GM08714 (cell line): ENCODE data around the gene SCO1.
"Not testable (repeated sequence)": the region's sequence is repeated elsewhere in the genome, so short reads cannot be mapped to it uniquely, and the experiment has no call there.

Experiments used
- H3K4me3 ChIP-seq: fragments of 200-500 bp; sonication (Bioruptor generic); 2 replicates; pipeline ENCODE4 v1.5.1; 2014; ENCODE audit warnings: mild to moderate bottlenecking, low read length, inconsistent platforms
- ZNF274 ChIP-seq: IDR thresholded peaks from 2 replicates; pipeline ENCODE4 v1.6.1; 2012; ENCODE audit warnings: mild to moderate bottlenecking, low read depth, low read length

SCO1 gene

DNA sequence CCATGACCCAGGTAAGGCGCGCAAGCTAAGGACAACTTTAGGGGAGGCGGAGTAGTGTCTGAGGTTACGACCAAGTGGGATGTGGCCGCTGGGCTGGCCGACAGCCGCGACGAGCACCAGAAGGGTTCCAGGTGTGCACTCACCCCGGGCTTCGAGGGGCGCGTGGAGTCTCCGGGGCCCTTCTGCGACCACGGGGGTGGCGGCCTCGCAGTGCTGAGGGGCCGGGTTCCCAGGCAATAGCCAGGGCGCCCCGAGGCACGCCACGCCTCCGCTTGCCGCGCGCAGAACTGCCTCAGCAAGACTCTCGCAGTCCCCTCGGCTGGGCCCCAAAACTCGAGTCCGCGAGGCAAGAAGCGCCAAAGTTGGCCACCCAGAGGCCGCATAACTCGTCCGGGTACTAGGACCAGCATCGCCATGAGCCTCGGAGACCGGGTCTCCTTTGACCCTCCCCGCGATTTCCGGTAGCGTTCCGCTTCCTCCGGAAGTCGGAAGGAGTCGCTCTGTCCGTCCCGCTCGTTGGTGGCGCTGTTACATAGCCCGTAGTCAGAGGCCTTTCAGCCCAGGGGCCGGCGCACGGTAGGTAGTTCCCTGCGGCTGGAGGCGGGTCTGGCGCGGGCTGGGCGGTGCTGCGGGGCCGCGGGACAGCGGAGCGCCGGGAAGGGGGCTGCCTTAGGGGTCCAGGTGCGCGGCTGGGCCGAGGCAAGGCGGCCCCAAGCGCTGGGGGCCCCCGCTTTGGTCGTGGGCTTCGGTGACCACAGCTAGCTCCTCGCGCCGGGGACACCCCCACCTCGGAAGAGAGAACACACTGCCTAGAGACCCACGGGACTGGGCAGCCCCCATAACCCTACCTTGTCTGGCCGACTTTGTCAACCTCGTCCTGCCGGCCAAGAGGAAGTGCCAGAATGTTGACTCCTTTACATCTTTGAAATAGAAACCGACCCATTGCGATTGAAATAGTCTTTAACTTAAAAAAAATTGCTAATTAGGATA, at the start of gene SCO1, which contains the start of gene ADPRM:
Gene SCO1, minus strand, starts transcription at position 442 of the 990 bp plus-strand sequence. Its CDS starts 26 bp downstream, at position 416.
Gene ADPRM, plus strand, starts transcription at position 503 of the 990 bp plus-strand sequence. CDS start 7,333 bp downstream, outside the sequence.
- TF ChIP-seq ZNF274 = no peak
- peak within 1 kb of the TSS; percentile 94 for H3K4me3 ChIP-seq

DNA sequence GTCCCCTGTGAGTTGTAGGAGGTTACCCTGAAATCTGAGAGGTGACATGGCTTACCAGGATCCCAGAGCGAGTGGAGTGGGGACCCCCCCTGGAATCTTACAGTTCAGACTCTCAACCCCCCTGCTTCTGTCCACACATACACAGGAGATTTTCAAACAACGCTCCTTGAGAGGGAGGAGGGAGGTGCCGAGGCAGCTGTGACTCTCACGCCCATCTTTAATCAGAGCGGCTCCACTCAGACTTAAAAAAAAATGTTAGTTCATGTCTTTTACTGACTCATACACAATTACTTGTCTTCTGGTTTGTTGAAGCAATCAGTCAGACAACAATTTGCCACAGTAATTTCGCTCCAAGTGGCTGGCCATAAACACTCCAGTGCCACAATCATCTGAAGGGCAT, 47.9 kb upstream of the SCO1 start:
- no peak overlapping the region for H3K4me3 ChIP-seq
- no peak for TF ChIP-seq ZNF274

DNA sequence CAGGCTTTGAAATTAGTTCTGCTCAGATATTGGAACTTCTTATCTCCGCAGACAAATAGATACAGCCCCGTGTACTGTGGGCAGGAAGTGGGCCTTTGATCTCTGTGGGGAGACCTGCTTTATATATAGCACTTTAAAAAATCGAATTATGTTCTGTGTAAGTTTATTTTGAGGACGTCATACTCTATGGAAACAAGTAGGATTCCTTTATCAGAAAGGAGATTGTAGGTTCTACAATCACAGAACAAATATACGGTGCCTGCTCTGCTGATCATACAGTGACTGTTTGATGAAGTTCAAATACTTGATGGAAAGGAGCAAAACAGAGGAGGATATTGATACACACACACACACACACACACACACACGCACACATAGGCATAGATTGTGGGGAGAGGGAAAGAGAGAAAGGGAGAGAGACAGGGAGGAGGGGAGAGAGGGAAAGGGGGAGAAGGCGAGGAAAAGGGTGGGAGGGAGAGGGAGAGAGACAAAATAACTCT, 47.2 kb upstream of the SCO1 start:
- no peak for TF ChIP-seq ZNF274
- no peak overlapping the region for H3K4me3 ChIP-seq

DNA sequence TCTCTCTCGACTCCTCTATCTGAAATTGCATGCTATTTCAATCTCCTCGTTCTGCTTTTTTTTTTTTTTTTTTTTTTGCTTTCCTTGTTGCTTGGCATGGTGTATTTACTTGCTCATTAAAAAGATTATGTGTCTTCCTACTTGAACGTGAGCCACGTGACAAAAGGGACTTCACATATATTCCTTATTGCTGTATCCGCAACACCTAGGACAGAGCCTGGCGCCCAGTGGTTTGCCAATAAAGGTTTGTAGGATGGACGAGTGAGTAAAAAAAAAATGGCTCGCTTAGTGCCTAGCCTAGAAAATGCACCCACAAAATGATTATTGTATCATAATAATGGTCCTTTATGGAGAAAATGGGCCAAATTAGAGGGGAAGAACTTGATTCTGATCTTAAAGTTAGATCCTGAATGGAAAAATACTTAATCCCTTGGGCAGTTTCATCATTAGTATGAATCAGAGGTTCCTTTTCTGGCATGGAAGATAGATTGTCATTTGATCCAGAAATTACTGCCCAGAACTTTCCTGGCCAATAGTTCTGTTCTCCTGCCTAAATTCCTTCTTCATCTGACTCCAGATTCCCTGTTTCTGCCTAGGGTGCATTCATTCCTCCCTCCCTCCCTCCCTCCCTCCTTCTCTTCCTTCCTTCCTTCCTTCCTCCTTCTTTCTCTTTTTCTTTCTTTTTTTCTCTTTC, 46.1 kb upstream of the SCO1 start:
- no peak for TF ChIP-seq ZNF274
- H3K4me3 ChIP-seq = no peak overlapping the region

DNA sequence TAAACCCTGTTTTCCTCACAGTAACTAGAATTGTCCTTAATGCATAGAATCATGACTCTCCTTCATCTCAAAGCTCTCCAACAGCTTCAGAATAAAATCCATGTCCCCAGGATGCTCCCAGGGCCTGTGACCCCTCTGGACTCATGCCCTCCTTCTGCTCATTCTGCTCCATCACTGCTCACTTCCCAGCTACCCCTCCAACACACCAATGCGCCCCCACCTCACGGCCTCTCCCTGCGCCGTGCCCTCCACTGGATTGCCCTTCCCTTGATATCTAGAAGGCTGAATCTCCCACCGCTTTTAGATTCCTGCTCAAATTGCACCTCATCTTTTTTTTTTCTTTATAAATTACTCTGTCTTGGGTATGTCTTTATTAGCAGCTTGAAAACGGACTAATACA, 45.1 kb upstream of the SCO1 start:
- no peak for TF ChIP-seq ZNF274

DNA sequence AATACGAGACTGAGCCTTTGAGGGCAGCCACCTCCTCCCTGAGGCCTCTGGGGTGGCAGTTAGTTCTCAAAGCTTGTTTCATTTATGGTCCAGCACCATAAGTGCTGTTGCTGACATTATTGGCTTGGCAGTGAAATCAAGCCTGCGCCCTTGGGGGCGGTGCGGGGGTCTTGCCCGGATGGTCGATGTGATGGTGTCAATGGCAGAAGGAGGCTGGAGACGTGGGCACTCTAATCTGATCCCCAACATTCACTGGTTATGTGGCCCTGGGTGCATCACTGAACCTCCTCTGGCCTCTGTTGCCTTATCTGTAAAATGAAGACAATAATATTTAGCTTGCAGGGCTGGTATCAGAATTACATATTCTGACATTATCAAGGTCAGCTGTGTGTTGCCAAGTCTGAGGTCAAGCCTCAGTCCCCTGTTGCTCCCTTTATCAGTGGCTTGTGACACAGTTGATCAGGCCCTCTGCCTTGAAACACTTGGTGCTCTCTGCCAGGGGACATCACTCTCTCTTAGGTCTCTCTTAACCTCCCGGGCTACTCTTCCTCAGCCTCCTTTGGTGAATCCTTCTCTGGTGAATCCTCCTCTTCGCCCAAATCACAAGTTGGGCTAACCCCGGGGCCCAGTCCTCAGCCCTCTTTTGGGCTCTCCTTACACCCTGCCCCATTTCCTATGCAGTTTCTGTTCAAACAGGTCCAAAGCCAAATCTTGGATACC, 44.2 kb upstream of the SCO1 start:
- TF ChIP-seq ZNF274 = no peak
- H3K4me3 ChIP-seq = no peak overlapping the region

More for the DNA sequence above, 45.1 kb upstream of the SCO1 start:
- H3K4me3 ChIP-seq = no peak overlapping the region

DNA sequence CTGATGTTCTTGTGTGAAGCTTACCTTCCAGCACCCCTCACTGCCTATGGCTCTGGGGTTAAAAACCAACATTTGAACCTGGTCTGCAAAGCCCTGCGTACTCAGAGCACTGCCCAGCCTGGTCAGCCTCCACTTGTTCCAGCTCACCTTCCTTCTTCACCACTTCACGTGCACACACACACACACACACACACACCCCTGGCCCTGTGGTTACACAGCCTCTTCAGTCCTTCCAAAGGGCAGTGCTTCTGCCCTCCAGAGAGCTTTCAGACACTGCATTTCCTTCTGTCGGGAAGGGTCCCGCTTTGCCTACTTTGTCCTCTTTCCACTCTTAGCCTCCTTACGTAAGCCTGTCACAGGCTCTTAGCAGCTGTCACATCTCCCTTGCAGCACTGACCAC, 42.1 kb upstream of the SCO1 start:
- no peak overlapping the region for H3K4me3 ChIP-seq
- TF ChIP-seq ZNF274 = no peak

DNA sequence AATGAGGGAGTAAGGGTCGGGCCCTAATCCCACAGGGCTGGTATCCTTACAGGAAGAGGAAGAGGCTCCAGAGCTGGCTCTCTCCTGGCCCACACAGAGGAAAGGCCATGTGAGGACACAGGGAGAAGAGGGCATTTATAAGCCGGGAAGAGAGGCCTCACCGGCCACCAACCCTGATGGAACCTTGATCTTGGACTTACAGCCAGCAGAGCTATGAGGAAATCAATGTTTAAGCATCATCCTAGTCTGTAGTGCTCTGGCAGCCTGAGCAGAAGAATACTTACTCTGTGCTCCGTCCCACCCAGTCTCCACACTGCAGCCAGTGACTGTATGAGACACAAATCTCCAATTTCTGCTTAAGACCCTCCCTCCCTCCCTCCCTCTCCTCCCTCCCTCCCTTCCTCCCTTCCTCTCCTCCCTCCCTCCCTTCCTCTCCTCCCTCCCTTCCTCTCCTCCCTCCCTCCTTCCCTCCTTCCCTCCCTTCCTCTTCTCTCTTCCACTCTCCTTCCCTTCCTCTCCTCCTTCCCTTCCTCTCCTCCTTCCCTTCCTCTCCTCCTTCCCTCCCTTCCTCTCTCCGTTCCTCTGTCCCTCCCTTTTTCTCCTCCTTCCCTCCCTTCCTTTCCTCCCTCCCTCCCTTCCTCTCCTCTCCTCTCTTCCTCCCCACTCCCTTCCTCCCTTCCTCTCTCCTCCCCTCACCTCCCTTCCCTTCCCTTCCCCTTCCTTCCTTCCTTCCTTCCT, 41.4 kb upstream of the SCO1 start:
- H3K4me3 ChIP-seq = no peak overlapping the region
- TF ChIP-seq ZNF274 = no peak

DNA sequence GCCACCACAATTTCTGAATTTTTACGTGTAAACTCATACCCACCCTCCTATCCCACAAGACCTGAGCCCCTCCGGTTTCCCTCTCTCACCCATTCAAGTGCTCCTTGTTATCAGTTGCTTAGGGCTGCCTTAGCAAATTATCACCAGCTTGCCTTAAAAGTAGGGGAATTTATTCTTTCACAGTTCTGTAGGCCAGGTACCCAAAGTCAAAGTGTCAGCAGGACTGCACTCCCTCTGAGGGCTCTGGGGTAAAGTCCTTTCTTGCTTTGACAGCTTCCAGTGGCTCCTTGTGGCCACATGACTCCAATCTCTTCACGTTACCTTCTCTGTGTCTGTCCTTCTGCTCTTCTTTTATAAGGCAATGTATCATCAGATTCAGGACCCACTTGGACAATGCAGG, 40.4 kb upstream of the SCO1 start:
- no peak overlapping the region for H3K4me3 ChIP-seq
- no peak for TF ChIP-seq ZNF274

DNA sequence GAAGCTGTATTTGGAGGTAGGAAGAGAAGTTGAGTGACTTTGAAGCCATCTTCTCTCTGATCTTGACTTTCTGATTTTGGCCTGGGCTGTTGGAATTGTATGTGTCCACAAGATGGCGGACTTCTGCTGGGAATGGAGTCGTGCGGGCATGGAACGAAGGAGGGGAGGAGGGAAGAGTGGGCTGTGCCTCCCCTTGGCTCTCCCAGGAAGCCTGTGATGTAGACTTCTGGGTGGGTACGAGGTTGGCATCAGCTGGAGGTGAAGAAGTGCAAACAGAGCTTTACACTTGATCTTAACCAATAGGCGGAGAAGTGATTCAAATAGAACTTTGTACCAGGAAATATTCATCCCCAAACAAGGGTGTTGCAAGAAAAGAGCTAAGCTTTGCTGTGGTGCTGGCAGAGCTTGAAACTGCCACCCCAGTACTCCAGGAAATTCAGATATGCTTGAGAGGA, 39.9 kb upstream of the SCO1 start:
- TF ChIP-seq ZNF274 = no peak
- no peak overlapping the region for H3K4me3 ChIP-seq

DNA sequence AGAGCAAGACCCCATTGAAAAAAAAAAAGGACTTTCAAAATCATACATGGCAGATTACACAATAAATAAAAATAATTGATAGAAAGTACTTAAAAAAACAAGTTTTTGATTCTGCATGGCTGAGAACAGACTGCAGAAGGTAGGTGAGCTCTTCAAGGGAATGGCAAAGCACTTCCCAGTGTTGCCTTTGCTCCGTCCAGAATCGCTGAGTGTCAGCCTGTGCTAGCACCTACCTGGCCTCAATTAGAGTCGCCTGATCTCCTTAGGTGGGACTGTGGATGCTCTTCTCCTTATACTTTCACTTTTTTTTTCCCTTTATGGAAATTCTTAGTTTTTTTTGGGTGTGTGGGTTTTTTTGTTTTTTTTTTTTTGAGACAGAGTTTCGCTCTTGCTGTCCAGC, 38.5 kb upstream of the SCO1 start:
- no peak overlapping the region for H3K4me3 ChIP-seq
- TF ChIP-seq ZNF274 = no peak

DNA sequence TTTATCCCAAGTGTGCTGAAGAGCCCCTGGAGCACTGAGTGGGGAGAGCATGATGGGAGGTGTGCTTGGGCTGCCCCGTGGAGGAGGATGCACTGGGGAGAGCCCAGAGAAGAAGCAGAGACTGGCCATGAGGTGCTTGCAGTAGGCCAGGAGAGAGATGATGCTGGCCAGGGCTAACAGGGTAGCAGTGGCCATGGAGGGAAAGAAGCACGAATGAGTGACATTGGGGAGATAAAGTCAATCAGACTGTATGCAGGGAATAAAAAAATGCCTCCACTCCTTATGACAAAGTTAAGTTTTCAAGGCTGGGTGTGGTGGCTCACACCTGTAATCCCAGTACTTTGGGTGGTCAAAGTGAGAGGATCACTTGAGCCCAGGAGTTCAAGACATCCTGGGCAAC, 37.9 kb upstream of the SCO1 start:
- no peak overlapping the region for H3K4me3 ChIP-seq
- TF ChIP-seq ZNF274 = no peak

DNA sequence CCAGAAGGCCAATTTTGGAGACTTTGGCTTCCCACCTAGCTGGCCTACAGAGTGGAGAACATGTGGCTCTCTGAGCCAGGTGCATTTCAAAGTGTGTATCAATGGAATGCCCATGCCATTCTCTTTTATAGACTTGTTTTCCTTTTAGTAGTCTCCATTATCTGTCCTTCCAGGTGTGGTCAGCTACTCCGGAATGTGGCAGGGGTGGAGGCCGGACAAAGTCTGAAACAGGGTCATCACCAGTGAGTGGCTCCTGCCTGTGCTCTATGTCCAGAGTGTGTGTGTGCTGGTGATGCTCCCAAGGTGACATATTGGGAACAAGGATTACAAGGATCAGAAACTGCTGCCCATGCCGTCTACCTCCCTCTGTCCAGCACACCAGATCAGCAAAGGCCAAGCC, 36.3 kb upstream of the SCO1 start:
- no peak for TF ChIP-seq ZNF274
- H3K4me3 ChIP-seq = no peak overlapping the region

DNA sequence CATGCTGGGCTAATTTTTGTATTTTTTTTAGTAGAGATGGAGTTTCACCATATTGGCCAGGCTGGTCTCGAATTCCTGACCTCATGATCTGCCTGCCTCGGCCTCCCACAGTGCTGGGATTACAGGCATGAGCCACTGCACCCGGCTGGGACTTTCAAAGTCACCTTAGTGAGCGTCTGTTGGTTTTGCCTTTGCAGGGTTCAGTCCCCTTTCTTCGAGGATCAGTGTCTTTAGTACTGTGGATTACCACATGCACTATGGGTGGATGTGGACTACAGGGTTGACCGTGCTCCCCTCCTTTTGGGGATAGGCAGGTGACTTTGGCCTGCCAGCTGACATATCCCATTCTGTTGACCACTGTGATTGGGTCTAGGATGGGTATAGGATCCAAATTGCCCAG, 34.8 kb upstream of the SCO1 start:
- not testable (repeated sequence) for H3K4me3 ChIP-seq
